ENCODE data around the gene NR0B2. TPM values are rescaled to one million over a fixed set of nuclear protein-coding genes. Genes with fewer than 3 reads are reported as not detected.

NR0B2 gene
- total RNA-seq, 2 donors from 2014 or later, result 19.8 to 34.8 TPM

- Histone ChIP-seq H3K4me3 (no peak overlapping the region), H3K36me3 (replicated peaks in 1 of 2; ENCODE audit: insufficient read depth in 1 of 2, low read depth in 2 of 2) (peaks cover 0 to 11% of the 10 kb centered on the region in 2 donors), H3K4me1 (peaks cover 29% of the 10 kb centered on the region), H3K27me3 (no peaks in the 10 kb centered on the region), H3K9me3 (no peaks in the 10 kb centered on the region), H3K27ac (peak overlapping the region in 3 of 4 donors; percentile 92 to 99 (median 94))
- no peak for ATAC-seq
- intact Hi-C loops (cut with DNase I), result no loop called here
- DNase-seq, result no peak
- TF ChIP-seq CTCF (IDR thresholded peaks at IDR 0.05), result no peak
- WGBS, 2 donors, result 96 to 98% methylated on average over 3 of the region's 3 CpGs
Measured at GRCh38 chr1:26923711-26924110, 9.9 kb upstream of the NR0B2 start.

GRCh38 chr1:26922901-26923300 is 9.1 kb upstream of the NR0B2 start:
- no peaks in the 10 kb centered on the region for H3K27me3 ChIP-seq
- DNase-seq (peak in 3 of 4 donors; percentile 27 to 50 (median 37)), ATAC-seq (no peak)
- H3K27ac ChIP-seq, result peak overlapping the region; percentile 92 to 99 (median 95)
- H3K36me3 ChIP-seq (replicated peaks in 1 of 2; ENCODE audit: insufficient read depth in 1 of 2, low read depth in 2 of 2), result peaks cover 0 to 7% of the 10 kb centered on the region in 2 donors
- H3K9me3 ChIP-seq, result no peaks in the 10 kb centered on the region
- H3K4me1 ChIP-seq, result peaks cover 29% of the 10 kb centered on the region
- peak in 1 of 3 donors; percentile 2 for TF ChIP-seq POLR2A (IDR thresholded peaks at IDR 0.05)
- TF ChIP-seq CTCF (IDR thresholded peaks at IDR 0.05), result no peak
- WGBS, 2 donors, result 41 to 57% methylated on average over 3 of the region's 3 CpGs
- H3K4me3 ChIP-seq, result no peak overlapping the region
- intact Hi-C loops (cut with DNase I), result no loop called here

- TF ChIP-seq POLR2A (IDR thresholded peaks at IDR 0.05) (no peak), CTCF (IDR thresholded peaks at IDR 0.05) (no peak)
- no peak for ATAC-seq
Measured at GRCh38 chr1:26922431-26922729, 8.6 kb upstream of the NR0B2 start.

GRCh38 chr1:26921540-26922430 is 8.0 kb upstream of the NR0B2 start, which contains the start of gene NUDC:
NUDC (plus strand) TSS chr1:26921743; CDS start chr1:26921849, 106 bp downstream.
- 0 to 2% methylated on average over 36 to 75 of the region's 83 CpGs for WGBS, 2 donors
- peaks cover 31% of the 10 kb centered on the region for H3K4me1 ChIP-seq
- H3K36me3 ChIP-seq (replicated peaks in 1 of 2; ENCODE audit: insufficient read depth in 1 of 2, low read depth in 2 of 2), result peaks cover 0 to 6% of the 10 kb centered on the region in 2 donors
- TF ChIP-seq CTCF (IDR thresholded peaks at IDR 0.05) (peak in 2 of 7 experiments; percentile 8 to 9), POLR2A (IDR thresholded peaks at IDR 0.05) (peak; percentile 81 to 94 (median 94))
- H3K27me3 ChIP-seq, result no peaks in the 10 kb centered on the region
- ATAC-seq (peak; percentile 99), DNase-seq (peak; percentile 97 to 98 (median 98))
- peak within 1 kb of the TSS; percentile 92 to 99 (median 95) for H3K27ac ChIP-seq
- intact Hi-C loops (cut with DNase I), result no loop called here
- no peaks in the 10 kb centered on the region for H3K9me3 ChIP-seq
- peak within 1 kb of the TSS; percentile 59 to 83 for H3K4me3 ChIP-seq

More at GRCh38 chr1:26922431-26922729, 8.6 kb upstream of the NR0B2 start:
- Histone ChIP-seq H3K4me1 (peaks cover 29% of the 10 kb centered on the region), H3K36me3 (replicated peaks in 1 of 2; ENCODE audit: insufficient read depth in 1 of 2, low read depth in 2 of 2) (peaks cover 0 to 6% of the 10 kb centered on the region in 2 donors), H3K27ac (peak overlapping the region; percentile 92 to 99 (median 95)), H3K9me3 (no peaks in the 10 kb centered on the region), H3K4me3 (peak overlapping the region in 1 of 2 donors; percentile 59), H3K27me3 (no peaks in the 10 kb centered on the region)
- intact Hi-C loops (cut with DNase I), result no loop called here
- no peak for DNase-seq
- WGBS, 2 donors, result 2 to 7% methylated on average over 6 of the region's 6 CpGs
